A673 (cell line): ENCODE data around the gene RBM25.

Source experiments
- EZH2 ChIP-seq: fragments of 200-600 bp; sonication (generic); IDR thresholded peaks from 2 replicates; pipeline ENCODE4 v1.6.1; 2017; ENCODE audit warnings: borderline replicate concordance, low read depth, mild to moderate bottlenecking, mixed read lengths, antibody characterized with exemption, low read length; ENCODE audit not compliant: poor library complexity, severe bottlenecking
- TF ChIP-seq, protein P1 (sequence below): fragments of 300-800, 200-600 bp; sonication (generic); conservative IDR thresholded peaks from 2 replicates; pipeline ENCODE4 v1.5.1; 2017; ENCODE audit warnings: low read depth, mild to moderate bottlenecking, antibody characterized with exemption, low read length, moderate library complexity, mixed read lengths

GRCh38 chr14:73027984-73028383 lies 30.4 kb upstream of the RBM25 start:
- TF ChIP-seq, protein P1, sequence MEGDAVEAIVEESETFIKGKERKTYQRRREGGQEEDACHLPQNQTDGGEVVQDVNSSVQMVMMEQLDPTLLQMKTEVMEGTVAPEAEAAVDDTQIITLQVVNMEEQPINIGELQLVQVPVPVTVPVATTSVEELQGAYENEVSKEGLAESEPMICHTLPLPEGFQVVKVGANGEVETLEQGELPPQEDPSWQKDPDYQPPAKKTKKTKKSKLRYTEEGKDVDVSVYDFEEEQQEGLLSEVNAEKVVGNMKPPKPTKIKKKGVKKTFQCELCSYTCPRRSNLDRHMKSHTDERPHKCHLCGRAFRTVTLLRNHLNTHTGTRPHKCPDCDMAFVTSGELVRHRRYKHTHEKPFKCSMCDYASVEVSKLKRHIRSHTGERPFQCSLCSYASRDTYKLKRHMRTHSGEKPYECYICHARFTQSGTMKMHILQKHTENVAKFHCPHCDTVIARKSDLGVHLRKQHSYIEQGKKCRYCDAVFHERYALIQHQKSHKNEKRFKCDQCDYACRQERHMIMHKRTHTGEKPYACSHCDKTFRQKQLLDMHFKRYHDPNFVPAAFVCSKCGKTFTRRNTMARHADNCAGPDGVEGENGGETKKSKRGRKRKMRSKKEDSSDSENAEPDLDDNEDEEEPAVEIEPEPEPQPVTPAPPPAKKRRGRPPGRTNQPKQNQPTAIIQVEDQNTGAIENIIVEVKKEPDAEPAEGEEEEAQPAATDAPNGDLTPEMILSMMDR: no peak
- TF ChIP-seq EZH2: no peak
